ENCODE results near the gene HDDC3. TPM values are rescaled to one million over a fixed set of nuclear protein-coding genes. Genes with fewer than 3 reads are reported as not detected.
A peak's percentile ranks its signal among the peaks of the same experiment; 100 is the strongest.

HDDC3 gene
- total and polyA plus RNA-seq, 9 of the 15 experiments (the other 6 are each of a cell fraction or from before 2014, with no cell fraction given), result 14.9 to 55.8 (median 36.9) TPM

DNA sequence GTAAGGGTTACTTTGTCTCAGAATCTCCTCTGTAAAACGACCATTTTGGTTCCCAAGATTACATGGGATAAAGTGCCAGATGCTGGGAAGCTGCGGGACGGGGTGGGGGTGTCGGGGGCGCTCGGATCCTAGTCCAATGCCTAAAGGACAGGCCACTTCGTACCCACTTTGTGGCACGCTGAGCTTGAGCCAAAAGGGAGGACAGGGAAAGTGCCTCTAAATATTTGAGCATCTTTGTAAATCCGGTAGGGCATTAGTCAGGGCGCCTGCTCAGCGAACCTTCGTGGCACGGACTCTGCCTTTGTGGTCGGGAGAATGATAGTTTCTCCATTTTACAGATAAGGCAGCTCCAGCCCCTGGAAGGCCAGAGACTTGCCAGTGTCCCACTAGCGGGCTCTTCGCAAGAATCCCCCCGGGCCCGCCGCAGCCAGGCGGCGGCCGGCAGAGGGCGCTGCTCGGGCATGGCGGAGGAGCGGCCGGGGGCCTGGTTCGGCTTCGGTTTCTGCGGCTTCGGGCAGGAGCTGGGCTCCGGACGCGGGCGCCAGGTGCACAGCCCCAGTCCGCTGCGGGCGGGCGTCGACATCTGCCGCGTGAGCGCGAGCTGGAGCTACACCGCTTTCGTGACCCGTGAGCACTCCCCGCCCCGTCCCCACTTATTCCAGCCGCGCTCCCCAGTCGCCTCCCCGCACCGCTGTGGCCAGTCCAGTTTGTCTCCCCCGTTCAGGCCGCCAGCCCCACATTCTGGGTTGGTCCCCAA is 24.1 kb upstream of the HDDC3 start:
- in situ Hi-C loops (cut with MboI), result no loop called here

More for the DNA sequence above, 24.1 kb upstream of the HDDC3 start:
- TF ChIP-seq RBFOX2 (IDR thresholded peaks at IDR 0.05; ENCODE audit: low read depth, low read length) (peak; percentile 54), BCL6 (CRISPR knock-in tag; IDR thresholded peaks at IDR 0.05) (no peak), PCBP1 (IDR thresholded peaks at IDR 0.05; ENCODE audit: low read depth, low read length, poor library complexity, severe bottlenecking) (no peak), NELFE (IDR thresholded peaks at IDR 0.05; ENCODE audit: insufficient read depth, insufficient read length) (no peak), SIRT6 (IDR thresholded peaks at IDR 0.05; ENCODE audit: low read depth, low read length) (no peak), CTBP1 (IDR thresholded peaks at IDR 0.05; ENCODE audit: borderline replicate concordance) (no peak), RAD21 (CRISPR knock-in tag; conservative IDR thresholded peaks at IDR 0.05 in 1 of 2, IDR thresholded peaks at IDR 0.05 in 1 of 2) (no peak), YY1 (IDR thresholded peaks at IDR 0.05; ENCODE audit: borderline replicate concordance in 1 of 3, control insufficient read depth in 1 of 3, extremely low read depth in 1 of 3, insufficient read depth in 3 of 3, insufficient read length in 1 of 3, insufficient replicate concordance in 2 of 3, low read depth in 1 of 3, low read length in 2 of 3) (peak in 1 of 3 experiments; percentile 32), TEAD1 (CRISPR knock-in tag; IDR thresholded peaks at IDR 0.05) (no peak), ZNF12 (CRISPR knock-in tag; IDR thresholded peaks at IDR 0.05) (no peak), POLR2G (IDR thresholded peaks at IDR 0.05; ENCODE audit: low read depth, low read length) (peak; percentile 66)
- TF ChIP-seq, protein P1, sequence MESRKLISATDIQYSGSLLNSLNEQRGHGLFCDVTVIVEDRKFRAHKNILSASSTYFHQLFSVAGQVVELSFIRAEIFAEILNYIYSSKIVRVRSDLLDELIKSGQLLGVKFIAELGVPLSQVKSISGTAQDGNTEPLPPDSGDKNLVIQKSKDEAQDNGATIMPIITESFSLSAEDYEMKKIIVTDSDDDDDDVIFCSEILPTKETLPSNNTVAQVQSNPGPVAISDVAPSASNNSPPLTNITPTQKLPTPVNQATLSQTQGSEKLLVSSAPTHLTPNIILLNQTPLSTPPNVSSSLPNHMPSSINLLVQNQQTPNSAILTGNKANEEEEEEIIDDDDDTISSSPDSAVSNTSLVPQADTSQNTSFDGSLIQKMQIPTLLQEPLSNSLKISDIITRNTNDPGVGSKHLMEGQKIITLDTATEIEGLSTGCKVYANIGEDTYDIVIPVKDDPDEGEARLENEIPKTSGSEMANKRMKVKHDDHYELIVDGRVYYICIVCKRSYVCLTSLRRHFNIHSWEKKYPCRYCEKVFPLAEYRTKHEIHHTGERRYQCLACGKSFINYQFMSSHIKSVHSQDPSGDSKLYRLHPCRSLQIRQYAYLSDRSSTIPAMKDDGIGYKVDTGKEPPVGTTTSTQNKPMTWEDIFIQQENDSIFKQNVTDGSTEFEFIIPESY (CRISPR knock-in tag; IDR thresholded peaks at IDR 0.05), result peak; percentile 97
- TF ChIP-seq, protein P2, sequence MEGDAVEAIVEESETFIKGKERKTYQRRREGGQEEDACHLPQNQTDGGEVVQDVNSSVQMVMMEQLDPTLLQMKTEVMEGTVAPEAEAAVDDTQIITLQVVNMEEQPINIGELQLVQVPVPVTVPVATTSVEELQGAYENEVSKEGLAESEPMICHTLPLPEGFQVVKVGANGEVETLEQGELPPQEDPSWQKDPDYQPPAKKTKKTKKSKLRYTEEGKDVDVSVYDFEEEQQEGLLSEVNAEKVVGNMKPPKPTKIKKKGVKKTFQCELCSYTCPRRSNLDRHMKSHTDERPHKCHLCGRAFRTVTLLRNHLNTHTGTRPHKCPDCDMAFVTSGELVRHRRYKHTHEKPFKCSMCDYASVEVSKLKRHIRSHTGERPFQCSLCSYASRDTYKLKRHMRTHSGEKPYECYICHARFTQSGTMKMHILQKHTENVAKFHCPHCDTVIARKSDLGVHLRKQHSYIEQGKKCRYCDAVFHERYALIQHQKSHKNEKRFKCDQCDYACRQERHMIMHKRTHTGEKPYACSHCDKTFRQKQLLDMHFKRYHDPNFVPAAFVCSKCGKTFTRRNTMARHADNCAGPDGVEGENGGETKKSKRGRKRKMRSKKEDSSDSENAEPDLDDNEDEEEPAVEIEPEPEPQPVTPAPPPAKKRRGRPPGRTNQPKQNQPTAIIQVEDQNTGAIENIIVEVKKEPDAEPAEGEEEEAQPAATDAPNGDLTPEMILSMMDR (IDR thresholded peaks at IDR 0.05 in 2 of 3, conservative IDR thresholded peaks at IDR 0.05 in 1 of 3; ENCODE audit: insufficient read depth in 2 of 3, low read depth in 1 of 3, low read length in 3 of 3), result peak in 2 of 3 experiments; percentile 5 to 6; a peak in 1 of 6 replicates
- peaks cover 27% of the 10 kb centered on the region for H3K79me2 ChIP-seq (ENCODE audit: control insufficient read depth, insufficient read depth, low read length)
- H3K4me2 ChIP-seq (ENCODE audit: insufficient read depth, low read length), result peak overlapping the region; percentile 79
- peaks cover 8 to 44% of the 10 kb centered on the region in 2 experiments; a peak in 4 of 5 replicates for H3K4me1 ChIP-seq (replicated peaks in 1 of 2; ENCODE audit: control insufficient read depth in 2 of 2, insufficient read depth in 2 of 2, low read length in 2 of 2)
- peaks cover 62% of the 10 kb centered on the region; the same call in 2 of the 3 replicates for H3K36me3 ChIP-seq (ENCODE audit: control insufficient read depth, insufficient read depth, low read length)
- intact Hi-C loops (cut with micrococcal nuclease), result loop anchor here (5.0 kb wide), 1 partner anchor 36 kb away; the partner anchor contains the start of gene PRC1
- H4K20me1 ChIP-seq (replicated peaks; ENCODE audit: control insufficient read depth, insufficient read depth, low read length), result no peaks in the 10 kb centered on the region
- no peaks in the 10 kb centered on the region for H3K27me3 ChIP-seq (ENCODE audit: control insufficient read depth in 2 of 2, insufficient read depth in 2 of 2, low read length in 2 of 2)
- no peaks in the 10 kb centered on the region for H3K9me3 ChIP-seq (replicated peaks; ENCODE audit: control insufficient read depth, insufficient read depth, low read depth, low read length)
- ATAC-seq (no peak), FAIRE-seq (no peak), DNase-seq (ENCODE audit: extremely low read depth in 1 of 4, low spot score in 3 of 4) (peak in 2 of 4 experiments; percentile 37 to 39)
- H3K9me1 ChIP-seq (ENCODE audit: control insufficient read depth, insufficient read depth, low read length), result no peaks in the 10 kb centered on the region
- no TSS peak for BruUV-seq (replicated peaks)
- H3K4me3 ChIP-seq, result peak overlapping the region; percentile 50
- no peak overlapping the region for H2AFZ ChIP-seq (ENCODE audit: low read depth, low read length)
- peak overlapping the region; percentile 91 to 92 for H3K9ac ChIP-seq (ENCODE audit: insufficient read depth in 1 of 2, low read depth in 2 of 2, low read length in 2 of 2)
- POLR2A ChIA-PET, result interaction anchor here (0.7 to 2.6 kb wide), 8 partner anchors 9 to 49 kb away, joined by 3 to 14 read pairs (median 4); partner anchors contain the start of genes HDDC3 and UNC45A
- WGBS (ENCODE audit: insufficient coverage, low coverage, missing lambda C conversion rate), result 93% methylated on average over 38 of the region's 56 CpGs
- H3K27ac ChIP-seq (ENCODE audit: extremely low read depth, low read depth, low read length), result peak overlapping the region; percentile 95
- CTCF ChIA-PET (ENCODE audit: low intra/inter-chr PET ratio), result no interaction called here
